GM12878 (cell line): ENCODE measurements around the gene CHRNB2. TPM values are rescaled to one million over a fixed set of nuclear protein-coding genes. Genes with fewer than 3 reads are reported as not detected.

Experiments used
- ATAC-seq: fragments of 200-7000 bp; cut with Tn5 transposase; 3 replicates; pipeline ENCODE4 v1.9.1; 2020; ENCODE audit warnings: mild to moderate bottlenecking, moderate library complexity
- BruUV-seq: library from RNA; stranded (reverse); fragments of 400-500 nt; replicated peaks from 2 replicates; lab custom pipeline; 2021; lab: Mats Ljungman, UMichigan
- CTCF ChIA-PET: fragments of 300-600 bp; sonication (Branson Sonifier 250); formaldehyde crosslinking; extraction: SDS; loops from one replicate; lab custom pipeline; 2021; ENCODE audit warnings: inconsistent platforms; lab: Yijun Ruan, JAX
- POLR2A ChIA-PET: fragments of 350-600 bp; formaldehyde crosslinking; extraction: SDS; loops from one replicate; lab custom pipeline; 2021; ENCODE audit warnings: inconsistent platforms; lab: Charles Lee
- RAD21 ChIA-PET: fragments of 300-600 bp; sonication (Branson Sonifier 250); formaldehyde crosslinking; loops from one replicate; lab custom pipeline; 2023; ENCODE audit warnings: antibody characterized with exemption; ENCODE audit not compliant: unreplicated experiment; lab: Charles Lee
- SMC1A ChIA-PET: fragments of 300-600 bp; sonication (Branson Sonifier 250); formaldehyde crosslinking; loops from one replicate; lab custom pipeline; 2023; ENCODE audit not compliant: unreplicated experiment, uncharacterized antibody; lab: Charles Lee
- DNase-seq: peaks from one replicate; pipeline ENCODE4 v3.0.0-alpha.2; 2011; ENCODE audit warnings: low read depth, low spot score
- FAIRE-seq: peaks from 3 replicates; lab custom pipeline; 2011; peaks lifted over from hg19 to GRCh38; lab: Jason Lieb, UNC
- H2AFZ ChIP-seq: 2 replicates; pipeline ENCODE4 v1.6.0; 2011; ENCODE audit warnings: low read depth, low read length, control low read depth; ENCODE audit not compliant: control insufficient read depth
- H3K27ac ChIP-seq: 2 replicates; pipeline ENCODE4 v1.5.1; 2011; ENCODE audit warnings: control low read depth; ENCODE audit not compliant: control insufficient read depth, insufficient read depth
- H3K27me3 ChIP-seq, 2 experiments: replicated peaks in 1 of 2; 2 replicates each; pipeline versions ENCODE4 v1.6.0 to v1.6.1; 2011; ENCODE audit warnings: low read length in 1 of 2; ENCODE audit not compliant: control insufficient read depth in 2 of 2, insufficient read depth in 2 of 2
- H3K36me3 ChIP-seq, 2 experiments: 2 replicates each; pipeline ENCODE4 v1.5.1; 2011; ENCODE audit warnings: low read length in 1 of 2; ENCODE audit not compliant: control insufficient read depth in 2 of 2, insufficient read depth in 2 of 2
- H3K4me1 ChIP-seq: 2 replicates; pipeline ENCODE4 v1.6.1; 2011; ENCODE audit warnings: mild to moderate bottlenecking, low read length, moderate library complexity, mixed read lengths; ENCODE audit not compliant: control insufficient read depth, insufficient read depth
- H3K4me2 ChIP-seq: 2 replicates; pipeline ENCODE4 v1.6.0; 2011; ENCODE audit warnings: control low read depth; ENCODE audit not compliant: control insufficient read depth, insufficient read depth
- H3K4me3 ChIP-seq: fragments of 200-600 bp; sonication (generic); 2 replicates; pipeline ENCODE4 v1.5.1; 2016
- H3K79me2 ChIP-seq: 2 replicates; pipeline ENCODE4 v1.6.0; 2011; ENCODE audit warnings: low read length; ENCODE audit not compliant: control insufficient read depth, insufficient read depth
- H3K9ac ChIP-seq: 2 replicates; pipeline ENCODE4 v1.8.0; 2011; ENCODE audit warnings: low read length, control low read depth, mixed read lengths; ENCODE audit not compliant: control insufficient read depth, insufficient read depth
- H3K9me3 ChIP-seq: replicated peaks from 3 replicates; pipeline ENCODE4 v1.5.1; 2011; ENCODE audit warnings: mild to moderate bottlenecking, low read length; ENCODE audit not compliant: control insufficient read depth, insufficient read depth
- H4K20me1 ChIP-seq: 2 replicates; pipeline ENCODE4 v1.6.0; 2011; ENCODE audit not compliant: control insufficient read depth, insufficient read depth
- EED ChIP-seq: sonication (generic); IDR thresholded peaks from 2 replicates; pipeline ENCODE4 v1.6.1; 2016; ENCODE audit warnings: antibody characterized with exemption, low read depth
- IRF5 ChIP-seq: fragments of 450-650 bp; IDR thresholded peaks from 2 replicates; pipeline ENCODE4 v1.6.1; 2017; ENCODE audit warnings: borderline replicate concordance
- MTA2 ChIP-seq: fragments of 450-650 bp; IDR thresholded peaks from 2 replicates; pipeline ENCODE4 v1.6.1; 2016; ENCODE audit warnings: low read depth, mild to moderate bottlenecking, moderate library complexity
- MXI1 ChIP-seq: fragments of 150-350 bp; IDR thresholded peaks from 2 replicates; pipeline ENCODE4 v1.6.1; 2011; ENCODE audit warnings: low read depth, mild to moderate bottlenecking, inconsistent platforms, low read length, improper control_type of control experiment
- NFYB ChIP-seq: IDR thresholded peaks from 2 replicates; pipeline ENCODE4 v1.6.1; 2011; ENCODE audit warnings: low read depth, mild to moderate bottlenecking, low read length, improper control_type of control experiment, moderate library complexity; ENCODE audit not compliant: insufficient read depth
- PAX8 ChIP-seq: fragments of 450-650 bp; IDR thresholded peaks from 2 replicates; pipeline ENCODE4 v1.6.1; 2017; ENCODE audit warnings: mild to moderate bottlenecking, moderate library complexity
- PML ChIP-seq: IDR thresholded peaks from 2 replicates; pipeline ENCODE4 v1.6.1; 2012; ENCODE audit warnings: low read length, inconsistent platforms
- POLR2AphosphoS2 ChIP-seq: IDR thresholded peaks from 2 replicates; pipeline ENCODE4 v1.6.1; 2011; ENCODE audit warnings: low read depth, mild to moderate bottlenecking, low read length, improper control_type of control experiment, moderate library complexity
- SIX5 ChIP-seq: IDR thresholded peaks from 2 replicates; pipeline ENCODE4 v1.6.1; 2011; ENCODE audit warnings: mild to moderate bottlenecking, low read depth, low read length, moderate library complexity; ENCODE audit not compliant: severe bottlenecking
- SMAD1 ChIP-seq: fragments of 450-650 bp; IDR thresholded peaks from 2 replicates; pipeline ENCODE4 v1.6.1; 2018; ENCODE audit warnings: mild to moderate bottlenecking, low read depth; ENCODE audit not compliant: partially characterized antibody
- TAF1 ChIP-seq: IDR thresholded peaks from 2 replicates; pipeline ENCODE4 v1.6.1; 2011; ENCODE audit warnings: mild to moderate bottlenecking, low read depth, low read length, borderline replicate concordance
- YBX1 ChIP-seq: fragments of 450-650 bp; IDR thresholded peaks from 2 replicates; pipeline ENCODE4 v1.6.1; 2016; ENCODE audit warnings: antibody characterized with exemption
- ZNF687 ChIP-seq: fragments of 450-650 bp; IDR thresholded peaks from 2 replicates; pipeline ENCODE4 v1.6.1; 2017; ENCODE audit warnings: mild to moderate bottlenecking, moderate library complexity
- ZZZ3 ChIP-seq: IDR thresholded peaks from 2 replicates; pipeline ENCODE4 v1.6.1; 2011; ENCODE audit warnings: low read depth; ENCODE audit not compliant: control insufficient read depth, insufficient read length
- WGBS: methylation state at CpG from one replicate; pipeline ENCODE4 v1.1.6; 2016; ENCODE audit warnings: low lambda C conversion rate; ENCODE audit not compliant: insufficient replicate concordance, insufficient coverage; ENCODE audit errors: missing lambda C conversion rate; 5-methylcytosine and 5-hydroxymethylcytosine counted together
- in situ Hi-C: fragments of 300-500 bp; cut with MboI; formaldehyde crosslinking; loops from 9 replicates; pipeline ENCODE4 v1.14.3; 2018; ENCODE audit warnings: mixed read lengths
- intact Hi-C: fragments of 100-400 bp; cut with micrococcal nuclease; formaldehyde crosslinking; loops from one replicate; pipeline ENCODE4 v1.14.2; 2022; ENCODE audit not compliant: unreplicated experiment
- polyA plus RNA-seq, 11 experiments: library from polyadenylated mRNA; depleted of rRNA in 4 of 11; unstranded in 6 of 11; stranded (reverse) in 5 of 11; fragments of >200 nt; fragmentation: Nextera tagmentation in 4 of 11; fragmentation: Illumina TruSeq in 1 of 11; extraction: Ambion mirVana in 4 of 11; extraction: Trizol in 1 of 11; gene quantifications; 1 replicate in 1 of 11; 2 replicates in 10 of 11; pipeline versions ENCODE4 v1.2.1 to v1.2.3, GENCODE V29; 2011 to 2016; ENCODE audit warnings: inconsistent platforms in 2 of 11, missing spikeins in 2 of 11, low read depth in 1 of 11
- total RNA-seq, 4 experiments: library from RNA; depleted of rRNA in 3 of 4; stranded (reverse); fragments of >200 nt in 3 of 4; fragmentation: Illumina TruSeq in 1 of 4; extraction: Trizol in 1 of 4; gene quantifications; 2 replicates each; pipeline versions ENCODE4 v1.2.1 to v1.2.3, GENCODE V29; 2013 to 2021
- TF ChIP-seq, protein P1 (sequence below): IDR thresholded peaks from 2 replicates; pipeline ENCODE4 v1.6.1; 2012; ENCODE audit warnings: low read depth, low read length, improper control_type of control experiment
- TF ChIP-seq, protein P2 (sequence below): fragments of 450-650 bp; IDR thresholded peaks from 2 replicates; pipeline ENCODE4 v1.6.1; 2017; ENCODE audit warnings: mild to moderate bottlenecking

Gene CHRNB2
- total and polyA plus RNA-seq, 10 of the 15 experiments (the other 5 are each of a cell fraction or from before 2014, with no cell fraction given) = 0.01 to 0.11 (median 0.03) TPM; not detected in 6

- no peaks in the 10 kb centered on the region for H3K4me1 ChIP-seq
- H3K9me3 ChIP-seq = no peaks in the 10 kb centered on the region
- TF ChIP-seq SIX5 (no peak), NFYB (no peak), MTA2 (no peak), EED (no peak), ZZZ3 (no peak), ZNF687 (no peak), YBX1 (no peak), TAF1 (no peak), PML (no peak), IRF5 (no peak), PAX8 (no peak), MXI1 (no peak), POLR2AphosphoS2 (no peak), SMAD1 (no peak)
- TF ChIP-seq, protein P1, sequence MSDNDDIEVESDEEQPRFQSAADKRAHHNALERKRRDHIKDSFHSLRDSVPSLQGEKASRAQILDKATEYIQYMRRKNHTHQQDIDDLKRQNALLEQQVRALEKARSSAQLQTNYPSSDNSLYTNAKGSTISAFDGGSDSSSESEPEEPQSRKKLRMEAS = no peak
- TF ChIP-seq, protein P2, sequence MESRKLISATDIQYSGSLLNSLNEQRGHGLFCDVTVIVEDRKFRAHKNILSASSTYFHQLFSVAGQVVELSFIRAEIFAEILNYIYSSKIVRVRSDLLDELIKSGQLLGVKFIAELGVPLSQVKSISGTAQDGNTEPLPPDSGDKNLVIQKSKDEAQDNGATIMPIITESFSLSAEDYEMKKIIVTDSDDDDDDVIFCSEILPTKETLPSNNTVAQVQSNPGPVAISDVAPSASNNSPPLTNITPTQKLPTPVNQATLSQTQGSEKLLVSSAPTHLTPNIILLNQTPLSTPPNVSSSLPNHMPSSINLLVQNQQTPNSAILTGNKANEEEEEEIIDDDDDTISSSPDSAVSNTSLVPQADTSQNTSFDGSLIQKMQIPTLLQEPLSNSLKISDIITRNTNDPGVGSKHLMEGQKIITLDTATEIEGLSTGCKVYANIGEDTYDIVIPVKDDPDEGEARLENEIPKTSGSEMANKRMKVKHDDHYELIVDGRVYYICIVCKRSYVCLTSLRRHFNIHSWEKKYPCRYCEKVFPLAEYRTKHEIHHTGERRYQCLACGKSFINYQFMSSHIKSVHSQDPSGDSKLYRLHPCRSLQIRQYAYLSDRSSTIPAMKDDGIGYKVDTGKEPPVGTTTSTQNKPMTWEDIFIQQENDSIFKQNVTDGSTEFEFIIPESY = no peak
- H3K27me3 ChIP-seq = peaks cover 2 to 5% of the 10 kb centered on the region in 2 experiments; a peak in 3 of 4 replicates
- ChIA-PET SMC1A (no interaction called here), CTCF (no interaction called here), RAD21 (no interaction called here), POLR2A (no interaction called here)
- FAIRE-seq (no peak), ATAC-seq (no peak), DNase-seq (no peak)
- no peak overlapping the region for H3K4me2 ChIP-seq
- H4K20me1 ChIP-seq = no peaks in the 10 kb centered on the region; the same call in 1 of the 2 replicates
- intact Hi-C loops (no loop called here), in situ Hi-C loops (no loop called here)
- no TSS peak for BruUV-seq
- no peaks in the 10 kb centered on the region for H3K79me2 ChIP-seq
- H3K9ac ChIP-seq = no peak overlapping the region
- H3K36me3 ChIP-seq = no peaks in the 10 kb centered on the region; a peak in 1 of 4 replicates
- H3K27ac ChIP-seq = no peak overlapping the region
- no peak overlapping the region for H3K4me3 ChIP-seq
- WGBS = 86% methylated on average over 59 of the region's 59 CpGs
- no peak overlapping the region for H2AFZ ChIP-seq
Observed at GRCh38 chr1:154571244-154571963, 3.8 kb downstream of the CHRNB2 start.
